HepG2 (cell line): ENCODE data around the gene EIF3M. TPM values are rescaled to one million over a fixed set of nuclear protein-coding genes. Genes with fewer than 3 reads are reported as not detected.

Experiments used
- CENPT ChIP-seq: sonication (generic); formaldehyde crosslinking; IDR thresholded peaks from 2 replicates; pipeline ENCODE4 v1.8.0; 2022; ENCODE audit warnings: low read depth, mild to moderate bottlenecking, moderate library complexity, missing genetic modification reagents
- CREB1 ChIP-seq, 2 experiments: fragments of 450-650 bp in 1 of 2; IDR thresholded peaks; 2 replicates each; pipeline ENCODE4 v1.6.1; 2016 to 2017; ENCODE audit warnings: control low read depth in 1 of 2, mild to moderate bottlenecking in 1 of 2, missing compliant biosample characterization in 1 of 2, missing genetic modification characterization in 1 of 2
- FOSL2 ChIP-seq: sonication (generic); formaldehyde crosslinking; IDR thresholded peaks from 2 replicates; pipeline ENCODE4 v1.4.0; 2020; ENCODE audit warnings: missing genetic modification reagents
- HMGXB4 ChIP-seq, 2 experiments: sonication (generic) in 1 of 2; formaldehyde crosslinking in 1 of 2; IDR thresholded peaks; 2 replicates each; pipeline versions ENCODE4 v1.4.0 to v1.6.1; 2018 to 2020; ENCODE audit warnings: missing genetic modification reagents in 2 of 2, borderline replicate concordance in 1 of 2, low read depth in 1 of 2, mild to moderate bottlenecking in 1 of 2, missing biosample characterization in 1 of 2
- HNRNPL ChIP-seq: fragments of 200-400 bp; formaldehyde crosslinking; IDR thresholded peaks from 2 replicates; pipeline ENCODE4 v1.6.1; 2017; ENCODE audit warnings: mild to moderate bottlenecking, low read depth, low read length
- NAIF1 ChIP-seq: sonication (generic); formaldehyde crosslinking; IDR thresholded peaks from 2 replicates; pipeline ENCODE4 v1.5.0; 2020; ENCODE audit warnings: mild to moderate bottlenecking, missing genetic modification reagents, borderline replicate concordance
- NBN ChIP-seq: fragments of 450-650 bp; conservative IDR thresholded peaks from 2 replicates; pipeline ENCODE4 v1.6.1; 2017
- NCOA1 ChIP-seq: sonication (generic); formaldehyde crosslinking; IDR thresholded peaks from 2 replicates; pipeline ENCODE4 v1.9.0; 2021; ENCODE audit warnings: missing genetic modification reagents
- NPAS2 ChIP-seq: sonication (generic); formaldehyde crosslinking; IDR thresholded peaks from 2 replicates; pipeline ENCODE4 v1.8.0; 2022; ENCODE audit warnings: mild to moderate bottlenecking, missing genetic modification reagents, borderline replicate concordance
- SIN3A ChIP-seq: IDR thresholded peaks from 2 replicates; pipeline ENCODE4 v1.6.1; 2011; ENCODE audit warnings: low read depth, mild to moderate bottlenecking, control low read depth, low read length, borderline replicate concordance
- SIX1 ChIP-seq: sonication (generic); formaldehyde crosslinking; IDR thresholded peaks from 2 replicates; pipeline ENCODE4 v1.4.0; 2020; ENCODE audit warnings: missing genetic modification reagents, borderline replicate concordance
- SNAPC4 ChIP-seq: sonication (generic); formaldehyde crosslinking; IDR thresholded peaks from 2 replicates; pipeline ENCODE4 v1.4.0; 2020; ENCODE audit warnings: mild to moderate bottlenecking, missing genetic modification reagents
- SPEN ChIP-seq: sonication (generic); formaldehyde crosslinking; IDR thresholded peaks from 2 replicates; pipeline ENCODE4 v1.5.1; 2020; ENCODE audit warnings: low read depth, mild to moderate bottlenecking, missing genetic modification reagents
- SRSF4 ChIP-seq: fragments of 200-400 bp; formaldehyde crosslinking; IDR thresholded peaks from one replicate; pipeline ENCODE4 v1.6.1; 2018; ENCODE audit warnings: mild to moderate bottlenecking, low read depth, low read length, moderate library complexity; ENCODE audit not compliant: poor library complexity, severe bottlenecking
- TFE3 ChIP-seq: IDR thresholded peaks from 2 replicates; pipeline ENCODE4 v1.6.1; 2016
- ZNF414 ChIP-seq: sonication (generic); formaldehyde crosslinking; IDR thresholded peaks from 2 replicates; pipeline ENCODE4 v1.5.0; 2020; ENCODE audit warnings: missing genetic modification reagents
- ZNF530 ChIP-seq: sonication (generic); formaldehyde crosslinking; IDR thresholded peaks from 2 replicates; pipeline ENCODE4 v1.5.0; 2020; ENCODE audit warnings: low read depth, mild to moderate bottlenecking, missing genetic modification reagents
- ZNF691 ChIP-seq: sonication (generic); formaldehyde crosslinking; IDR thresholded peaks from 2 replicates; pipeline ENCODE4 v1.4.0; 2020; ENCODE audit warnings: missing genetic modification reagents, low read depth, mild to moderate bottlenecking, borderline replicate concordance
- polyA plus RNA-seq, 8 experiments: library from polyadenylated mRNA; depleted of rRNA in 3 of 8; stranded (reverse) in 7 of 8; unstranded in 1 of 8; fragments of >200 nt; fragmentation: Illumina TruSeq in 4 of 8; extraction: Trizol in 4 of 8; gene quantifications; 2 replicates each; pipeline versions ENCODE4 v1.2.1 to v1.2.3, GENCODE V29; 2011 to 2016; ENCODE audit warnings: low read depth in 4 of 8, missing spikeins in 1 of 8, mixed read lengths in 1 of 8; ENCODE audit not compliant: insufficient read depth in 1 of 8
- total RNA-seq, 5 experiments: library from RNA; depleted of rRNA; stranded (reverse); fragments of >200 nt; fragmentation: Illumina TruSeq; extraction: Trizol; gene quantifications; 2 replicates each; pipeline ENCODE4 v1.2.3, GENCODE V29; 2016; ENCODE audit warnings: low read depth in 1 of 5

Gene EIF3M
- total and polyA plus RNA-seq, 2 of the 13 experiments (the other 11 are each of a cell fraction or from before 2014, with no cell fraction given): 279 to 389 TPM

- TF ChIP-seq TFE3 (CRISPR knock-in tag): no peak
- no peak for TF ChIP-seq NCOA1 (CRISPR knock-in tag)
- no peak for TF ChIP-seq HMGXB4 (CRISPR knock-in tag; IDR thresholded peaks at IDR 0.05; ENCODE audit: borderline replicate concordance in 1 of 2, low read depth in 1 of 2)
- no peak for TF ChIP-seq SIX1 (CRISPR knock-in tag)
- no peak for TF ChIP-seq NAIF1 (CRISPR knock-in tag)
- no peak for TF ChIP-seq NPAS2
- no peak for TF ChIP-seq ZNF691 (CRISPR knock-in tag)
- no peak for TF ChIP-seq ZNF414 (CRISPR knock-in tag)
- no peak for TF ChIP-seq HNRNPL
- TF ChIP-seq CREB1 (IDR thresholded peaks at IDR 0.05): no peak
- TF ChIP-seq CREB1 (CRISPR knock-in tag; IDR thresholded peaks at IDR 0.05): no peak
- no peak for TF ChIP-seq SNAPC4 (CRISPR knock-in tag)
- no peak for TF ChIP-seq CENPT (CRISPR knock-in tag)
- no peak for TF ChIP-seq ZNF530
- no peak for TF ChIP-seq SRSF4
- TF ChIP-seq SPEN: no peak
- no peak for TF ChIP-seq NBN
- no peak for TF ChIP-seq SIN3A
- TF ChIP-seq FOSL2 (CRISPR knock-in tag): peak; percentile 91
These were observed 2.7 kb upstream of the EIF3M start (continued) for GRCh38 chr11:32580967-32581366.
